ENCODE results near the gene POFUT2.

DNA sequence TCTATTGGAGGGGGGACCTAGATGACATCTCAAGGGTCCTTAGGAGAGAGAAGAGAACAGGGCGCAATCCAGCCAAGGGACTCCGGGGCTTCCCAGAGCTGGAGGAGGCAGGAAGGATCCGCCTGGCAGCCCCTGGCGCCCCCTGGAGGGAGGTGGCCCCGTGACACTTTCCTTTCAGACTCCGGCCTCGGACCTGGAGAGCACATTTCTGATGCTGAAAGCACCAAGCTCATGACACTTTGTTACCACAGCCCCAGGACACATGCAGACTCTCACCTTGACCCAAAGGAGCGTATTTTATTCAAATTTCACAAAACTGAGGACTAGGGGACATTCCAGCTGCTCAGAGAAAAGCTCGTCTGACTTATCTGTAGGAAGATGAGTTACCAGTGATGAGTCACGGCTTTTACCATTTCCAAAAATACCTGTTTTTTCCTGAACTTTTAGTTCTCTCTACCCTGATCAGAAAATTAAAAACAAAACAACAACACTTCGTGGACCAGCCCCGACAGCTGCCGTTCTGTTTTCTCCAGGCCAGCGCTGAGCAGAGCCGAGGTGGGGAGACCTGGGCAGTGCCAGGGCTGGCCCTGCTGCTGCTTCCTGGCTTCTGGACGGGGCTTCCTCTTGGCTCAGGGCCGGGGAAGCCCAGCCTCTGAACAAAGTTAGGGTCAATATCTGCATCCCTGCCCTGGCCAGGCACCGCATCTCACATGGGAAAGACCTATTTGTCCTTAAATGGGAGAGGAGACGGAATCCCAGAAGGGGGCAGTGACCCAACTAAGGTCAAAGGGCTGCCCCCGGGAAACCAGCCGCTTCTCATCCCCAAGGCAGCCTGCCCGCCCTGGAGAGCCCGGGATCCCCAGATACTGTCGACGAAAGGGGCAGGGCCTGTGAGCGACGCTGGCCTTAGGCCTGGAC, 21.6 kb upstream of the POFUT2 start:
- TF ChIP-seq CTCF (IDR thresholded peaks at IDR 0.05) (peak; percentile 14 to 82 (median 74)), POLR2A (IDR thresholded peaks at IDR 0.05) (no peak), EP300 (IDR thresholded peaks at IDR 0.05) (no peak)

Data from ovary (tissue), 3 donors.